Type B pancreatic cell (in vitro differentiated cells): ENCODE measurements around the gene GAPDH. TPM values are rescaled to one million over a fixed set of nuclear protein-coding genes. Genes with fewer than 3 reads are reported as not detected.
"Not testable (repeated sequence)": the region's sequence is repeated elsewhere in the genome, so short reads cannot be mapped to it uniquely, and the experiment has no call there.

Source experiments
- DNase-seq: peaks from one replicate; pipeline ENCODE4 v3.0.0; 2021; ENCODE audit warnings: mixed read lengths; ENCODE audit not compliant: unreplicated experiment; ENCODE audit errors: extremely low spot score
- H3K27ac Mint-ChIP-seq: 2 replicates; pipeline ENCODE4 v1.8.0; 2021; ENCODE audit warnings: mild to moderate bottlenecking, mixed read lengths
- H3K27me3 Mint-ChIP-seq: 2 replicates; pipeline ENCODE4 v1.8.0; 2021; ENCODE audit warnings: mixed read lengths
- H3K36me3 Mint-ChIP-seq: 2 replicates; pipeline ENCODE4 v1.8.0; 2021; ENCODE audit warnings: mixed read lengths
- H3K4me1 Mint-ChIP-seq: one replicate; pipeline ENCODE4 v1.8.0; 2021; ENCODE audit warnings: mixed read lengths; ENCODE audit not compliant: unreplicated experiment
- H3K4me3 Mint-ChIP-seq: 2 replicates; pipeline ENCODE4 v1.8.0; 2021; ENCODE audit warnings: mild to moderate bottlenecking, mixed read lengths
- H3K9me3 Mint-ChIP-seq: 2 replicates; pipeline ENCODE4 v1.8.0; 2021; ENCODE audit warnings: mixed read lengths
- CTCF ChIP-seq: fragments of 200-600 bp; sonication (generic); conservative IDR thresholded peaks from 2 replicates; pipeline ENCODE4 v1.5.0; 2021; ENCODE audit warnings: antibody characterized with exemption, mild to moderate bottlenecking
- total RNA-seq: library from RNA; stranded (reverse); gene quantifications from 2 replicates; pipeline ENCODE4 v1.2.1, GENCODE V29; 2021; ENCODE audit warnings: low replicate concordance

GAPDH gene
- total RNA-seq, 1 donor from 2014 or later = 2,317 TPM

- Mint-ChIP-seq H3K4me3 (no peak overlapping the region), H3K4me1 (no peaks in the 10 kb centered on the region), H3K9me3 (no peaks in the 10 kb centered on the region), H3K27ac (no peak overlapping the region), H3K36me3 (peaks cover 50% of the 10 kb centered on the region), H3K27me3 (no peaks in the 10 kb centered on the region)
- no peak for DNase-seq
- TF ChIP-seq CTCF = no peak
Measured at GRCh38 chr12:6584293-6584692, 50.0 kb downstream of the GAPDH start.

GRCh38 chr12:6586569-6586968 lies 52.3 kb downstream of the GAPDH start:
- H3K9me3 Mint-ChIP-seq, H3K4me1 Mint-ChIP-seq, H3K27me3 Mint-ChIP-seq, H3K27ac Mint-ChIP-seq, H3K4me3 Mint-ChIP-seq, DNase-seq: not testable (repeated sequence)
- H3K36me3 Mint-ChIP-seq = peaks cover 51% of the 10 kb centered on the region

Other genes starting within 250 kb of the GAPDH start
- 32.4 and 115 TPM in 2 replicates for gene PLEKHG6, start 223.8 kb upstream of the GAPDH start, total RNA-seq
- gene TNFRSF1A, start 192.4 kb upstream of the GAPDH start, total RNA-seq = 79.1 and 222 TPM in 2 replicates
- gene SCNN1A, start 159.0 kb upstream of the GAPDH start, total RNA-seq = 29.2 and 72.7 TPM in 2 replicates
- 18.5 and 98.5 TPM in 2 replicates for gene LTBR, start 150.4 kb upstream of the GAPDH start, total RNA-seq
- gene CD27, start 89.6 kb upstream of the GAPDH start, total RNA-seq = not detected in 2 replicates
- 12.4 and 21.1 TPM in 2 replicates for gene TAPBPL, start 82.5 kb upstream of the GAPDH start, total RNA-seq
- gene VAMP1, start 63.8 kb upstream of the GAPDH start, total RNA-seq = 10.1 and 12.7 TPM in 2 replicates
- 213 and 396 TPM in 2 replicates for gene MRPL51, start 41.3 kb upstream of the GAPDH start, total RNA-seq
- 96.5 and 109 TPM in 2 replicates for gene NCAPD2, start 40.4 kb upstream of the GAPDH start, total RNA-seq
- gene IFFO1, start 21.5 kb downstream of the GAPDH start, total RNA-seq = 9.1 and 17.5 TPM in 2 replicates
- 60.9 and 106 TPM in 2 replicates for gene NOP2, start 33.8 kb downstream of the GAPDH start, total RNA-seq
- 270 and 289 TPM in 2 replicates for gene CHD4, start 72.9 kb downstream of the GAPDH start, total RNA-seq
- 2.7 and 19.9 TPM in 2 replicates for gene LPAR5, start 101.4 kb downstream of the GAPDH start, total RNA-seq
- 3.9 and 7.1 TPM in 2 replicates for gene ACRBP, start 112.9 kb downstream of the GAPDH start, total RNA-seq
- gene ING4, start 128.6 kb downstream of the GAPDH start, total RNA-seq = 58.1 and 102 TPM in 2 replicates
- gene ZNF384, start 154.9 kb downstream of the GAPDH start, total RNA-seq = 78.3 and 127 TPM in 2 replicates
- gene PIANP, start 166.3 kb downstream of the GAPDH start, total RNA-seq = 0.95 and 3.9 TPM in 2 replicates
- gene COPS7A, start 189.5 kb downstream of the GAPDH start, total RNA-seq = 35.4 and 94.5 TPM in 2 replicates
- 187 and 371 TPM in 2 replicates for gene MLF2, start 218.6 kb downstream of the GAPDH start, total RNA-seq
- 191 and 395 TPM in 2 replicates for gene PTMS, start 231.8 kb downstream of the GAPDH start, total RNA-seq
- gene LAG3, start 238.0 kb downstream of the GAPDH start, total RNA-seq = 0.52 and 2.6 TPM in 2 replicates